HepG2 (cell line): ENCODE data around the gene KATNB1. TPM values are rescaled to one million over a fixed set of nuclear protein-coding genes. Genes with fewer than 3 reads are reported as not detected.
A peak's percentile ranks its signal among the peaks of the same experiment; 100 is the strongest.

Source experiments
- AKAP8 ChIP-seq: sonication (generic); formaldehyde crosslinking; IDR thresholded peaks from 2 replicates; pipeline ENCODE4 v1.5.1; 2020; ENCODE audit warnings: mild to moderate bottlenecking, missing genetic modification reagents
- CEBPZ ChIP-seq: IDR thresholded peaks from 2 replicates; pipeline ENCODE4 v1.6.1; 2012; ENCODE audit warnings: low read length, improper control_type of control experiment
- DMTF1 ChIP-seq: sonication (generic); formaldehyde crosslinking; IDR thresholded peaks from 2 replicates; pipeline ENCODE4 v1.4.0; 2020; ENCODE audit warnings: mild to moderate bottlenecking, missing genetic modification reagents
- DNMT1 ChIP-seq: sonication (generic); formaldehyde crosslinking; IDR thresholded peaks from 2 replicates; pipeline ENCODE4 v1.5.1; 2020; ENCODE audit warnings: mild to moderate bottlenecking, missing genetic modification reagents
- ELK4 ChIP-seq: sonication (generic); formaldehyde crosslinking; IDR thresholded peaks from 2 replicates; pipeline ENCODE4 v1.9.0; 2021; ENCODE audit warnings: missing genetic modification reagents, borderline replicate concordance
- HMG20B ChIP-seq: conservative IDR thresholded peaks from 2 replicates; pipeline ENCODE4 v1.6.1; 2016; ENCODE audit warnings: missing genetic modification reagents, missing compliant biosample characterization
- HNF4G ChIP-seq, 2 experiments: sonication (generic) in 1 of 2; formaldehyde crosslinking in 1 of 2; IDR thresholded peaks; 2 replicates each; pipeline versions ENCODE4 v1.4.0 to v1.6.1; 2011 to 2020; ENCODE audit warnings: borderline replicate concordance in 2 of 2, low read depth in 2 of 2, mild to moderate bottlenecking in 2 of 2, low read length in 1 of 2, missing genetic modification reagents in 1 of 2, moderate library complexity in 1 of 2
- MED8 ChIP-seq: sonication (generic); formaldehyde crosslinking; IDR thresholded peaks from 2 replicates; pipeline ENCODE4 v1.8.1; 2023; ENCODE audit warnings: mild to moderate bottlenecking, missing genetic modification reagents; ENCODE audit not compliant: insufficient replicate concordance
- NFE2 ChIP-seq: sonication (generic); formaldehyde crosslinking; IDR thresholded peaks from 2 replicates; pipeline ENCODE4 v1.4.0; 2020; ENCODE audit warnings: missing genetic modification reagents
- SKIL ChIP-seq: sonication (generic); formaldehyde crosslinking; IDR thresholded peaks from 2 replicates; pipeline ENCODE4 v1.8.0; 2022; ENCODE audit warnings: missing genetic modification reagents, mild to moderate bottlenecking, moderate library complexity, borderline replicate concordance
- TBL1XR1 ChIP-seq: fragments of 150-350 bp; IDR thresholded peaks from 2 replicates; pipeline ENCODE4 v1.6.1; 2014; ENCODE audit warnings: borderline replicate concordance, low read length; ENCODE audit not compliant: partially characterized antibody
- U2AF1 ChIP-seq: fragments of 200-400 bp; formaldehyde crosslinking; optimal IDR thresholded peaks from 2 replicates; pipeline ENCODE3; 2017; ENCODE audit warnings: mild to moderate bottlenecking, low read depth, low read length
- ZFP41 ChIP-seq: sonication (generic); formaldehyde crosslinking; IDR thresholded peaks from 2 replicates; pipeline ENCODE4 v1.4.0; 2020; ENCODE audit warnings: mild to moderate bottlenecking, missing genetic modification reagents, borderline replicate concordance
- ZNF205 ChIP-seq: IDR thresholded peaks from 2 replicates; pipeline ENCODE4 v1.6.1; 2018; ENCODE audit warnings: missing biosample characterization, missing genetic modification reagents
- ZNF362 ChIP-seq: sonication (generic); formaldehyde crosslinking; IDR thresholded peaks from 2 replicates; pipeline ENCODE4 v1.4.0; 2020; ENCODE audit warnings: missing genetic modification reagents, mild to moderate bottlenecking, borderline replicate concordance
- ZNF512 ChIP-seq: sonication (generic); formaldehyde crosslinking; IDR thresholded peaks from 2 replicates; pipeline ENCODE4 v1.4.0; 2020; ENCODE audit warnings: mild to moderate bottlenecking, missing genetic modification reagents
- ZNF850 ChIP-seq: sonication (generic); formaldehyde crosslinking; conservative IDR thresholded peaks from 2 replicates; pipeline ENCODE4 v1.9.0; 2021; ENCODE audit warnings: mild to moderate bottlenecking, missing genetic modification reagents
- polyA plus RNA-seq, 8 experiments: library from polyadenylated mRNA; depleted of rRNA in 3 of 8; stranded (reverse) in 7 of 8; unstranded in 1 of 8; fragments of >200 nt; fragmentation: Illumina TruSeq in 4 of 8; extraction: Trizol in 4 of 8; gene quantifications; 2 replicates each; pipeline versions ENCODE4 v1.2.1 to v1.2.3, GENCODE V29; 2011 to 2016; ENCODE audit warnings: low read depth in 4 of 8, missing spikeins in 1 of 8, mixed read lengths in 1 of 8; ENCODE audit not compliant: insufficient read depth in 1 of 8
- total RNA-seq, 5 experiments: library from RNA; depleted of rRNA; stranded (reverse); fragments of >200 nt; fragmentation: Illumina TruSeq; extraction: Trizol; gene quantifications; 2 replicates each; pipeline ENCODE4 v1.2.3, GENCODE V29; 2016; ENCODE audit warnings: low read depth in 1 of 5

The KATNB1 gene
- total and polyA plus RNA-seq, 2 of the 13 experiments (the other 11 are each of a cell fraction or from before 2014, with no cell fraction given), result 31.5 to 43.5 TPM

- no peak for TF ChIP-seq DNMT1 (CRISPR knock-in tag)
- no peak for TF ChIP-seq ZNF850 (CRISPR knock-in tag)
- TF ChIP-seq DMTF1 (CRISPR knock-in tag), result no peak
- TF ChIP-seq HNF4G (IDR thresholded peaks at IDR 0.05; ENCODE audit: borderline replicate concordance, low read depth, low read length), result no peak
- no peak for TF ChIP-seq HNF4G (CRISPR knock-in tag; IDR thresholded peaks at IDR 0.05; ENCODE audit: borderline replicate concordance, low read depth)
- no peak for TF ChIP-seq U2AF1
- TF ChIP-seq MED8 (CRISPR knock-in tag), result peak; percentile 16
- TF ChIP-seq AKAP8 (CRISPR knock-in tag), result no peak
- no peak for TF ChIP-seq ZNF205 (CRISPR knock-in tag)
- TF ChIP-seq HMG20B (CRISPR knock-in tag), result no peak
- no peak for TF ChIP-seq ELK4 (CRISPR knock-in tag)
- no peak for TF ChIP-seq CEBPZ
- no peak for TF ChIP-seq ZNF512 (CRISPR knock-in tag)
- TF ChIP-seq SKIL (CRISPR knock-in tag), result no peak
- no peak for TF ChIP-seq NFE2 (CRISPR knock-in tag)
- peak; percentile 81; the same call in 1 of the 2 replicates for TF ChIP-seq ZNF362
- TF ChIP-seq ZFP41, result no peak
- no peak for TF ChIP-seq TBL1XR1
These were observed 41.3 kb upstream of the KATNB1 start (continued) for GRCh38 chr16:57694231-57694724.
